NCI-H526 treated with DMSO at 0.1 percent for 48 hours (cell line): ENCODE results near the gene SLC51B.
"Not testable (repeated sequence)": the region's sequence is repeated elsewhere in the genome, so short reads cannot be mapped to it uniquely, and the experiment has no call there.

Experiments
- DNase-seq: peaks from one replicate; lab custom pipeline; 2025; lab: John Stamatoyannopoulos, UW

Gene SLC51B

GRCh38 chr15:65066635-65067316 is 21.6 kb downstream of the SLC51B start:
- DNase-seq = no peak

GRCh38 chr15:65067317-65067644 is 22.1 kb downstream of the SLC51B start:
- no peak for DNase-seq

- no peak for DNase-seq
These were observed 22.6 kb downstream of the SLC51B start, which contains the start of gene RASL12 for GRCh38 chr15:65067645-65068402. TSS of gene RASL12 (minus strand) at chr15:65067991. CDS start at chr15:65067835, 156 bp downstream.

GRCh38 chr15:65068403-65068788 is 23.2 kb downstream of the SLC51B start:
- no peak for DNase-seq

- DNase-seq = no peak
These were observed 24.0 kb downstream of the SLC51B start for GRCh38 chr15:65069179-65069578.

- no peak for DNase-seq
These were observed 24.8 kb downstream of the SLC51B start for GRCh38 chr15:65069779-65070546.

GRCh38 chr15:65071381-65071811 is 26.2 kb downstream of the SLC51B start:
- no peak for DNase-seq

GRCh38 chr15:65072027-65072426 is 26.8 kb downstream of the SLC51B start:
- no peak for DNase-seq

GRCh38 chr15:65072617-65073016 is 27.4 kb downstream of the SLC51B start:
- DNase-seq = no peak

GRCh38 chr15:65074946-65075345 is 29.8 kb downstream of the SLC51B start:
- not testable (repeated sequence) for DNase-seq

- DNase-seq = not testable (repeated sequence)
These were observed 30.6 kb downstream of the SLC51B start for GRCh38 chr15:65075607-65076395.

- DNase-seq = no peak
These were observed 31.5 kb downstream of the SLC51B start, which contains the start of gene KBTBD13 for GRCh38 chr15:65076486-65077290. TSS of gene KBTBD13 (plus strand) at chr15:65076746. CDS start at chr15:65076816, 70 bp downstream.

GRCh38 chr15:65077291-65077980 is 32.2 kb downstream of the SLC51B start:
- no peak for DNase-seq

GRCh38 chr15:65077981-65078352 is 32.8 kb downstream of the SLC51B start:
- DNase-seq = no peak

- DNase-seq = no peak
These were observed 34.4 kb downstream of the SLC51B start for GRCh38 chr15:65079580-65079979.

- no peak for DNase-seq
These were observed 36.1 kb downstream of the SLC51B start for GRCh38 chr15:65081270-65081669.

- DNase-seq = no peak
These were observed 36.6 kb downstream of the SLC51B start for GRCh38 chr15:65081758-65082157.

GRCh38 chr15:65082303-65082953 is 37.2 kb downstream of the SLC51B start:
- no peak for DNase-seq

- no peak for DNase-seq
These were observed 38.1 kb downstream of the SLC51B start for GRCh38 chr15:65083262-65083701.
